ENCODE measurements around the gene MRPS18C. TPM values are rescaled to one million over a fixed set of nuclear protein-coding genes. Genes with fewer than 3 reads are reported as not detected.

The MRPS18C gene
- total RNA-seq, 1 experiment from 2014 or later, result 85.4 TPM

DNA sequence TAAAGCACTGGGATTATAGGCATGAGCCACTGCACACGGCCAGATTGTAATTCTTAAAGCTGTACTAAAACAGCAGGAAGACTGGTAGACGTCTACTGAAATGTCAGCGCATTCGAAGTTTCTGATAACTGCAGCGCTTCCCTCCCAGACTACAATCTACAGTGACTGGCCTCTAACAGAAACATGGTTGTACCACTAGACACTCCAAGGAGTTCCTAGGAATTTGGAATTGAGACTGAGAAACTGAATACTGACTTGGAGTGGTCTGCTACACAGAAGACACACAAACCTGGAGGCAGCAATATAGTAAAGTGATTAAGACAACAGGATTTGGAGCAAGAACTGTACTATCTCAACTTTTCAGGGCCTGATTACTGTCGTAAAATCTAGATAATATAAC lies 1.2 kb upstream of the MRPS18C start:
- Histone ChIP-seq H3K27me3 (ENCODE audit: insufficient read depth, low read length) (no peaks in the 10 kb centered on the region), H4K5ac (ENCODE audit: insufficient read length, low read depth, low read length) (no peak overlapping the region), H2BK5ac (ENCODE audit: insufficient read length, low read length) (no peak overlapping the region), H3K23ac (ENCODE audit: insufficient read length, low read depth, low read length) (no peak overlapping the region), H2BK120ac (ENCODE audit: low read depth, low read length, poor library complexity, severe bottlenecking) (no peak overlapping the region), H3K79me2 (ENCODE audit: insufficient read depth, low read length) (peaks cover 1% of the 10 kb centered on the region; the same call in 1 of the 2 replicates), H3K4me1 (ENCODE audit: insufficient read depth, low read length) (no peaks in the 10 kb centered on the region), H3T11ph (ENCODE audit: low read length) (no peak overlapping the region), H2BK20ac (ENCODE audit: low read depth, low read length, poor library complexity, severe bottlenecking) (no peak overlapping the region), H4K8ac (replicated peaks; ENCODE audit: insufficient read length, low read depth, low read length) (no peak overlapping the region), H3K27ac (ENCODE audit: insufficient read length, low read depth, low read length) (no peak overlapping the region), H3K4ac (ENCODE audit: low read depth, low read length) (no peak overlapping the region), H3K79me1 (ENCODE audit: insufficient read depth, low read depth, low read length, poor library complexity, severe bottlenecking) (no peaks in the 10 kb centered on the region), H2AFZ (ENCODE audit: low read length) (no peak overlapping the region), H4K20me1 (ENCODE audit: control insufficient read depth, insufficient read depth, insufficient read length) (no peaks in the 10 kb centered on the region), H3K14ac (ENCODE audit: insufficient read depth, low read length) (no peak overlapping the region), H3K4me2 (ENCODE audit: insufficient read depth, insufficient read length, low read length) (peak overlapping the region; percentile 64), H3K18ac (ENCODE audit: insufficient read length, low read depth, low read length) (no peak overlapping the region), H3K9me3 (ENCODE audit: control insufficient read depth, low read depth, low read length) (no peaks in the 10 kb centered on the region), H2BK15ac (ENCODE audit: low read depth, low read length) (no peak overlapping the region), H2AK5ac (ENCODE audit: insufficient read length, low read length) (no peak overlapping the region), H4K91ac (ENCODE audit: insufficient read length, low read depth, low read length) (no peak overlapping the region), H3K9ac (ENCODE audit: extremely low read depth, insufficient read length, low read length) (peak overlapping the region; percentile 83), H3K56ac (ENCODE audit: insufficient read length, low read depth, low read length) (no peak overlapping the region), H3K23me2 (ENCODE audit: insufficient read length, low read depth, low read length, poor library complexity, severe bottlenecking) (peaks cover 4% of the 10 kb centered on the region), H2BK12ac (ENCODE audit: insufficient read length, low read depth, low read length) (no peak overlapping the region)
- peaks cover 7 to 44% (median 42%) of the 10 kb centered on the region in 3 experiments; a peak in 6 of 7 replicates for H3K36me3 Mint-ChIP-seq (ENCODE audit: insufficient read depth in 1 of 3, low read depth in 3 of 3)
- peaks cover 9 to 10% of the 10 kb centered on the region in 2 experiments for H3K4me1 Mint-ChIP-seq
- peak overlapping the region in 1 of 3 experiments; percentile 83; a peak in 4 of 7 replicates for H3K27ac Mint-ChIP-seq
- H3K27me3 Mint-ChIP-seq (ENCODE audit: low read depth), result no peaks in the 10 kb centered on the region
- DNase-seq, result no peak
- H3K4me3 Mint-ChIP-seq, result peak overlapping the region; percentile 98 to 100
- WGBS (ENCODE audit: extremely low coverage, insufficient read length, low lambda C conversion rate), result no CpG with 5 or more reads among the region's 6 CpGs
- H3K9me3 Mint-ChIP-seq, result no peaks in the 10 kb centered on the region
- TF ChIP-seq, protein P1, sequence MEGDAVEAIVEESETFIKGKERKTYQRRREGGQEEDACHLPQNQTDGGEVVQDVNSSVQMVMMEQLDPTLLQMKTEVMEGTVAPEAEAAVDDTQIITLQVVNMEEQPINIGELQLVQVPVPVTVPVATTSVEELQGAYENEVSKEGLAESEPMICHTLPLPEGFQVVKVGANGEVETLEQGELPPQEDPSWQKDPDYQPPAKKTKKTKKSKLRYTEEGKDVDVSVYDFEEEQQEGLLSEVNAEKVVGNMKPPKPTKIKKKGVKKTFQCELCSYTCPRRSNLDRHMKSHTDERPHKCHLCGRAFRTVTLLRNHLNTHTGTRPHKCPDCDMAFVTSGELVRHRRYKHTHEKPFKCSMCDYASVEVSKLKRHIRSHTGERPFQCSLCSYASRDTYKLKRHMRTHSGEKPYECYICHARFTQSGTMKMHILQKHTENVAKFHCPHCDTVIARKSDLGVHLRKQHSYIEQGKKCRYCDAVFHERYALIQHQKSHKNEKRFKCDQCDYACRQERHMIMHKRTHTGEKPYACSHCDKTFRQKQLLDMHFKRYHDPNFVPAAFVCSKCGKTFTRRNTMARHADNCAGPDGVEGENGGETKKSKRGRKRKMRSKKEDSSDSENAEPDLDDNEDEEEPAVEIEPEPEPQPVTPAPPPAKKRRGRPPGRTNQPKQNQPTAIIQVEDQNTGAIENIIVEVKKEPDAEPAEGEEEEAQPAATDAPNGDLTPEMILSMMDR (conservative IDR thresholded peaks at IDR 0.05), result no peak

All from H9 (cell line).